Measurements from ENCODE around the gene KLHL25. TPM values are rescaled to one million over a fixed set of nuclear protein-coding genes. Genes with fewer than 3 reads are reported as not detected.

KLHL25 gene
- total and polyA plus RNA-seq, 2 of the 13 experiments (the other 11 are each of a cell fraction or from before 2014, with no cell fraction given) = 3.7 to 8.2 TPM

DNA sequence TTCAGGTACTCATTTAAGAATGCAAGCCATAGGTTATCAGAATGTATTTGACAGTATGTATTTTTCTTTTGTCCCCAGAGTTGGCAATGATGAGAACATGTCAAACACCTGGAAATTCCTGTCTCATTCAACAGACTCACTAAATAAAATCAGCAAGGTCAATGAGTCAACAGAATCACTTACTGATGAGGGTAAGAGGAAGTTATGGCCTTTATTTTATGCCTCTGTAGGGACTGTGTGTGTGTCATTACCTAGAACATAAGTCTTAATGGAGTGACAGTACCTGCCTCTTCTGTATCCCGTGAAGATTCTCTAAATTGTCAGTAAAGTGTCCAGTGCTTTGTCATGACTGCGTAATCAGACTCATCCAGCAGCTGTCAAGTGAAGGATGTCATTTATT is 77.5 kb downstream of the KLHL25 start:
- no peak overlapping the region for H3K9ac ChIP-seq (ENCODE audit: insufficient read depth, low read depth, low read length)
- intact Hi-C loops (cut with micrococcal nuclease; ENCODE audit: unreplicated experiment) = no loop called here
- ChIA-PET CTCF (ENCODE audit: low intra/inter-chr PET ratio, low total read pairs) (no interaction called here), POLR2A (no interaction called here)
- H3K4me3 ChIP-seq (replicated peaks in 1 of 3; ENCODE audit: insufficient read depth in 1 of 3, low read depth in 2 of 3, low read length in 3 of 3) = no peak overlapping the region
- no peaks in the 10 kb centered on the region for H3K9me3 ChIP-seq (ENCODE audit: low read length)
- FAIRE-seq (no peak), ATAC-seq (no peak), DNase-seq (ENCODE audit: low spot score) (no peak)
- no peaks in the 10 kb centered on the region for H3K4me1 ChIP-seq (ENCODE audit: insufficient read depth, low read length)
- H3K79me2 ChIP-seq (ENCODE audit: insufficient read depth, low read length) = no peaks in the 10 kb centered on the region
- BruUV-seq (replicated peaks) = no TSS peak
- 100% methylated on average over 2 of the region's 2 CpGs for whole genome bisulfite sequencing (ENCODE audit: low lambda C conversion rate)
- TF ChIP-seq TMF1 (CRISPR knock-in tag; IDR thresholded peaks at IDR 0.05; ENCODE audit: low read depth) (no peak), WIZ (CRISPR knock-in tag; IDR thresholded peaks at IDR 0.05) (no peak)
- no peaks in the 10 kb centered on the region for H3K27me3 ChIP-seq (ENCODE audit: control insufficient read depth in 1 of 2, insufficient read depth in 2 of 2, low read length in 2 of 2)
- peaks cover 7 to 39% of the 10 kb centered on the region in 2 experiments; a peak in 4 of 5 replicates for H3K36me3 ChIP-seq (replicated peaks in 1 of 2; ENCODE audit: control insufficient read depth in 1 of 2, insufficient read depth in 2 of 2, low read length in 2 of 2)
- H4K20me1 ChIP-seq (ENCODE audit: insufficient read depth, low read length) = no peaks in the 10 kb centered on the region
- in situ Hi-C loops (cut with HindIII; ENCODE audit: extremely low pct_ligation_motif_present, low pct_unique_long_range_greater_than_20kb) = loop anchor here (25.0 kb wide), 1 partner anchor 430 kb away; no protein-coding TSS in a partner anchor
- H2AFZ ChIP-seq (ENCODE audit: low read length) = no peak overlapping the region
- H3K27ac ChIP-seq (ENCODE audit: extremely low read length, insufficient read depth, low read length) = no peak overlapping the region
- no peak overlapping the region for H3K4me2 ChIP-seq (ENCODE audit: low read depth, low read length)

DNA sequence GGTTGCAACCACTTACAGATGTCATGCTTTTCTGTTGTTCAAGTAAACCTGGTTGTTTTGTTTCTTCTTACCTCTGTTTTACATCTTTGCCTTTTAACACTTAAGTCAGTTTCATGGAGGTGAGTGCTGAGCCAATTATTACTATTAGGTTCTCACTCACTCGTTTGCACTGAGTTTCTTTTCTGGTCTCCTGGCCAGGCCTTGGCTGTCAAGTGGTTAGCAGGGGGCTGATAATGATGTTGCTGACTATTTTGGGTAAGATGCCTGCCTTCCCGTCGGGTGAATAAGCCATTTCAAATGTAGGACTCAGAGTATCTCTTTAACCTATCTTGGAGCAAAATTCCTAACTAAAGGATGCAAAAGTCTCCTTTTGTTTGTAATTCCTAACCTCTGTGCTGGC is 78.5 kb downstream of the KLHL25 start:
- H3K9ac ChIP-seq (ENCODE audit: insufficient read depth, low read depth, low read length) = no peak overlapping the region
- FAIRE-seq = no peak
- no peak overlapping the region for H3K4me3 ChIP-seq (replicated peaks in 1 of 3; ENCODE audit: insufficient read depth in 1 of 3, low read depth in 2 of 3, low read length in 3 of 3)
- ATAC-seq = no peak
- H3K4me2 ChIP-seq (ENCODE audit: low read depth, low read length) = no peak overlapping the region
- H3K4me1 ChIP-seq (ENCODE audit: insufficient read depth, low read length) = no peaks in the 10 kb centered on the region
- no peaks in the 10 kb centered on the region for H3K9me3 ChIP-seq (ENCODE audit: low read length)
- H3K36me3 ChIP-seq (replicated peaks in 1 of 2; ENCODE audit: control insufficient read depth in 1 of 2, insufficient read depth in 2 of 2, low read length in 2 of 2) = peaks cover 5 to 40% of the 10 kb centered on the region in 2 experiments; a peak in 4 of 5 replicates
- no peak for DNase-seq (ENCODE audit: low spot score)
- no peaks in the 10 kb centered on the region for H3K27me3 ChIP-seq (ENCODE audit: control insufficient read depth in 1 of 2, insufficient read depth in 2 of 2, low read length in 2 of 2)
- in situ Hi-C loops (cut with HindIII; ENCODE audit: extremely low pct_ligation_motif_present, low pct_unique_long_range_greater_than_20kb) (loop anchor here (25.0 kb wide), 1 partner anchor 429 kb away; no protein-coding TSS in a partner anchor), intact Hi-C loops (cut with micrococcal nuclease; ENCODE audit: unreplicated experiment) (no loop called here)
- H4K20me1 ChIP-seq (ENCODE audit: insufficient read depth, low read length) = no peaks in the 10 kb centered on the region
- WGBS (ENCODE audit: low lambda C conversion rate) = 91% methylated on average over 3 of the region's 3 CpGs
- H2AFZ ChIP-seq (ENCODE audit: low read length) = no peak overlapping the region
- no peaks in the 10 kb centered on the region for H3K79me2 ChIP-seq (ENCODE audit: insufficient read depth, low read length)
- ChIA-PET POLR2A (no interaction called here), CTCF (ENCODE audit: low intra/inter-chr PET ratio, low total read pairs) (no interaction called here)
- no peak overlapping the region for H3K27ac ChIP-seq (ENCODE audit: extremely low read length, insufficient read depth, low read length)
- no TSS peak for BruUV-seq (replicated peaks)
- TF ChIP-seq ZNF446 (CRISPR knock-in tag; IDR thresholded peaks at IDR 0.05) (no peak), ZNF460 (CRISPR knock-in tag; IDR thresholded peaks at IDR 0.05; ENCODE audit: borderline replicate concordance) (no peak), ZNF10 (CRISPR knock-in tag; IDR thresholded peaks at IDR 0.05; ENCODE audit: borderline replicate concordance, low read depth) (no peak), TMF1 (CRISPR knock-in tag; IDR thresholded peaks at IDR 0.05; ENCODE audit: low read depth) (no peak), SSRP1 (CRISPR knock-in tag; IDR thresholded peaks at IDR 0.05) (no peak), ZBTB38 (CRISPR knock-in tag; IDR thresholded peaks at IDR 0.05) (no peak), RXRA (CRISPR knock-in tag; IDR thresholded peaks at IDR 0.05) (no peak), NFRKB (IDR thresholded peaks at IDR 0.05) (no peak), CBX2 (IDR thresholded peaks at IDR 0.05; ENCODE audit: low read depth, low read length) (no peak), CBX2 (CRISPR knock-in tag; IDR thresholded peaks at IDR 0.05; ENCODE audit: low read depth) (no peak)
- TF ChIP-seq, protein P1, sequence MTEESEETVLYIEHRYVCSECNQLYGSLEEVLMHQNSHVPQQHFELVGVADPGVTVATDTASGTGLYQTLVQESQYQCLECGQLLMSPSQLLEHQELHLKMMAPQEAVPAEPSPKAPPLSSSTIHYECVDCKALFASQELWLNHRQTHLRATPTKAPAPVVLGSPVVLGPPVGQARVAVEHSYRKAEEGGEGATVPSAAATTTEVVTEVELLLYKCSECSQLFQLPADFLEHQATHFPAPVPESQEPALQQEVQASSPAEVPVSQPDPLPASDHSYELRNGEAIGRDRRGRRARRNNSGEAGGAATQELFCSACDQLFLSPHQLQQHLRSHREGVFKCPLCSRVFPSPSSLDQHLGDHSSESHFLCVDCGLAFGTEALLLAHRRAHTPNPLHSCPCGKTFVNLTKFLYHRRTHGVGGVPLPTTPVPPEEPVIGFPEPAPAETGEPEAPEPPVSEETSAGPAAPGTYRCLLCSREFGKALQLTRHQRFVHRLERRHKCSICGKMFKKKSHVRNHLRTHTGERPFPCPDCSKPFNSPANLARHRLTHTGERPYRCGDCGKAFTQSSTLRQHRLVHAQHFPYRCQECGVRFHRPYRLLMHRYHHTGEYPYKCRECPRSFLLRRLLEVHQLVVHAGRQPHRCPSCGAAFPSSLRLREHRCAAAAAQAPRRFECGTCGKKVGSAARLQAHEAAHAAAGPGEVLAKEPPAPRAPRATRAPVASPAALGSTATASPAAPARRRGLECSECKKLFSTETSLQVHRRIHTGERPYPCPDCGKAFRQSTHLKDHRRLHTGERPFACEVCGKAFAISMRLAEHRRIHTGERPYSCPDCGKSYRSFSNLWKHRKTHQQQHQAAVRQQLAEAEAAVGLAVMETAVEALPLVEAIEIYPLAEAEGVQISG (CRISPR knock-in tag; IDR thresholded peaks at IDR 0.05) = no peak
- TF ChIP-seq, protein P2, sequence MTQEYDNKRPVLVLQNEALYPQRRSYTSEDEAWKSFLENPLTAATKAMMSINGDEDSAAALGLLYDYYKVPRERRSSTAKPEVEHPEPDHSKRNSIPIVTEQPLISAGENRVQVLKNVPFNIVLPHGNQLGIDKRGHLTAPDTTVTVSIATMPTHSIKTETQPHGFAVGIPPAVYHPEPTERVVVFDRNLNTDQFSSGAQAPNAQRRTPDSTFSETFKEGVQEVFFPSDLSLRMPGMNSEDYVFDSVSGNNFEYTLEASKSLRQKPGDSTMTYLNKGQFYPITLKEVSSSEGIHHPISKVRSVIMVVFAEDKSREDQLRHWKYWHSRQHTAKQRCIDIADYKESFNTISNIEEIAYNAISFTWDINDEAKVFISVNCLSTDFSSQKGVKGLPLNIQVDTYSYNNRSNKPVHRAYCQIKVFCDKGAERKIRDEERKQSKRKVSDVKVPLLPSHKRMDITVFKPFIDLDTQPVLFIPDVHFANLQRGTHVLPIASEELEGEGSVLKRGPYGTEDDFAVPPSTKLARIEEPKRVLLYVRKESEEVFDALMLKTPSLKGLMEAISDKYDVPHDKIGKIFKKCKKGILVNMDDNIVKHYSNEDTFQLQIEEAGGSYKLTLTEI (CRISPR knock-in tag; conservative IDR thresholded peaks at IDR 0.05) = no peak
- TF ChIP-seq, protein P3, sequence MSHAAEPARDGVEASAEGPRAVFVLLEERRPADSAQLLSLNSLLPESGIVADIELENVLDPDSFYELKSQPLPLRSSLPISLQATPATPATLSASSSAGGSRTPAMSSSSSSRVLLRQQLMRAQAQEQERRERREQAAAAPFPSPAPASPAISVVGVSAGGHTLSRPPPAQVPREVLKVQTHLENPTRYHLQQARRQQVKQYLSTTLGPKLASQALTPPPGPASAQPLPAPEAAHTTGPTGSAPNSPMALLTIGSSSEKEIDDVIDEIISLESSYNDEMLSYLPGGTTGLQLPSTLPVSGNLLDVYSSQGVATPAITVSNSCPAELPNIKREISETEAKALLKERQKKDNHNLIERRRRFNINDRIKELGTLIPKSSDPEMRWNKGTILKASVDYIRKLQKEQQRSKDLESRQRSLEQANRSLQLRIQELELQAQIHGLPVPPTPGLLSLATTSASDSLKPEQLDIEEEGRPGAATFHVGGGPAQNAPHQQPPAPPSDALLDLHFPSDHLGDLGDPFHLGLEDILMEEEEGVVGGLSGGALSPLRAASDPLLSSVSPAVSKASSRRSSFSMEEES (CRISPR knock-in tag; IDR thresholded peaks at IDR 0.05) = no peak

All from HepG2 (cell line).